Hepatocyte (in vitro differentiated cells): ENCODE data around the gene EFHC2. TPM values are rescaled to one million over a fixed set of nuclear protein-coding genes. Genes with fewer than 3 reads are reported as not detected.

Experiments
- DNase-seq: peaks from one replicate; pipeline ENCODE4 v3.0.0-alpha.2; 2016; ENCODE audit warnings: low spot score
- H2AFZ ChIP-seq: fragments of 200-600 bp; sonication (generic); 2 replicates; pipeline ENCODE4 v1.6.0; 2016; ENCODE audit warnings: antibody characterized with exemption, mild to moderate bottlenecking
- H3K27ac ChIP-seq: fragments of 200-600 bp; sonication (generic); 2 replicates; pipeline ENCODE4 v1.5.1; 2016; ENCODE audit warnings: mild to moderate bottlenecking
- H3K27me3 ChIP-seq: fragments of 200-600 bp; sonication (generic); 2 replicates; pipeline ENCODE4 v1.6.1; 2016
- H3K36me3 ChIP-seq: fragments of 200-600 bp; sonication (generic); replicated peaks from 2 replicates; pipeline ENCODE4 v1.5.1; 2016; ENCODE audit warnings: low read depth; ENCODE audit not compliant: insufficient read depth
- H3K4me1 ChIP-seq: fragments of 200-600 bp; sonication (generic); 2 replicates; pipeline ENCODE4 v1.5.1; 2016; ENCODE audit warnings: mild to moderate bottlenecking, moderate library complexity; ENCODE audit not compliant: insufficient read depth
- H3K4me2 ChIP-seq: fragments of 200-600 bp; sonication (generic); 2 replicates; pipeline ENCODE4 v1.6.0; 2016
- H3K4me3 ChIP-seq: fragments of 200-600 bp; sonication (generic); 2 replicates; pipeline ENCODE4 v1.5.1; 2016; ENCODE audit warnings: mild to moderate bottlenecking
- H3K79me2 ChIP-seq: fragments of 200-600 bp; sonication (generic); 2 replicates; pipeline ENCODE4 v1.6.0; 2017; ENCODE audit warnings: mild to moderate bottlenecking
- H3K9me2 ChIP-seq: fragments of 200-600 bp; sonication (generic); replicated peaks from 2 replicates; pipeline ENCODE4 v1.6.0; 2017; ENCODE audit warnings: mild to moderate bottlenecking; ENCODE audit not compliant: insufficient read depth
- H3K9me3 ChIP-seq: fragments of 200-600 bp; sonication (generic); 2 replicates; pipeline ENCODE4 v1.5.1; 2016; ENCODE audit warnings: low read depth, mild to moderate bottlenecking
- H4K20me1 ChIP-seq: fragments of 200-600 bp; sonication (generic); 2 replicates; pipeline ENCODE4 v1.6.0; 2016; ENCODE audit warnings: mild to moderate bottlenecking; ENCODE audit not compliant: insufficient read depth, poor library complexity, severe bottlenecking
- EZH2 ChIP-seq: fragments of 200-600 bp; sonication (generic); IDR thresholded peaks from 2 replicates; pipeline ENCODE4 v1.6.1; 2016; ENCODE audit warnings: antibody characterized with exemption, mild to moderate bottlenecking, borderline replicate concordance
- EZH2phosphoT487 ChIP-seq: fragments of 200-600 bp; sonication (generic); IDR thresholded peaks from one replicate; pipeline ENCODE4 v1.6.1; 2018; ENCODE audit warnings: antibody characterized with exemption, mild to moderate bottlenecking, low read depth, moderate library complexity; ENCODE audit not compliant: unreplicated experiment, severe bottlenecking
- WGBS: methylation state at CpG from one replicate; pipeline ENCODE4 v1.1.6; 2016; ENCODE audit warnings: low lambda C conversion rate; ENCODE audit errors: missing lambda C conversion rate; 5-methylcytosine and 5-hydroxymethylcytosine counted together
- polyA plus RNA-seq: library from polyadenylated mRNA; unstranded; fragments of >200 nt; fragmentation: Nextera tagmentation; extraction: Ambion mirVana; gene quantifications from 2 replicates; pipeline ENCODE4 v1.2.1, GENCODE V29; 2016
- total RNA-seq: library from RNA; depleted of rRNA; stranded (reverse); fragments of >200 nt; gene quantifications from 2 replicates; pipeline ENCODE4 v1.2.3, GENCODE V29; 2014
- TF ChIP-seq, protein P1 (sequence below): fragments of 200-600 bp; sonication (generic); IDR thresholded peaks from 2 replicates; pipeline ENCODE4 v1.5.1; 2016; ENCODE audit warnings: antibody characterized with exemption, mild to moderate bottlenecking; ENCODE audit not compliant: poor library complexity

Gene EFHC2
- total and polyA plus RNA-seq, 2 experiments from 2014 or later = 1.3 to 1.8 TPM

DNA sequence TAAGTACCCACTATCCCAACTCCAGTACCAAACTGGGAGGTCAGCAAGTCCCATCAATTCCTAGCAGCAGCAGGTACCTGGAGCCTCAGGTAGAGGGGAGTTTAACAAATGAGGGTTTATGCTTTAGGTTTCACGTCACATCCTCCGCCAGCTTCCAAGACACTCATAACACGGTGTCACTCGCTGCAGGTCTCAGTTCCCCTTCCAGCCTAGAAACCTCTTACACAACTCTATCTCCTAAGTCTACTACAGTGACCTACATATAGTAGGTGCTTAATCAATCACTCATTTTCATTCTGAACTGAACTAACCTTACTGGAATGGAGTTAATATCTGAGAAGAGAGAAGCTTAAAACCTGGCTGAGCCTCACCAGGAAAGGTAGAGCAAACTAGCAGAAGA lies 96.0 kb downstream of the EFHC2 start:
- 89% methylated on average over 4 of the region's 4 CpGs for WGBS
- no peak for DNase-seq
- Histone ChIP-seq H3K4me3 (no peak overlapping the region), H3K27ac (no peak overlapping the region), H3K9me3 (no peaks in the 10 kb centered on the region), H3K79me2 (no peaks in the 10 kb centered on the region), H4K20me1 (no peaks in the 10 kb centered on the region), H3K36me3 (no peaks in the 10 kb centered on the region), H3K27me3 (no peaks in the 10 kb centered on the region), H3K4me1 (no peaks in the 10 kb centered on the region), H3K9me2 (no peaks in the 10 kb centered on the region), H3K4me2 (no peak overlapping the region), H2AFZ (no peak overlapping the region)
- TF ChIP-seq, protein P1, sequence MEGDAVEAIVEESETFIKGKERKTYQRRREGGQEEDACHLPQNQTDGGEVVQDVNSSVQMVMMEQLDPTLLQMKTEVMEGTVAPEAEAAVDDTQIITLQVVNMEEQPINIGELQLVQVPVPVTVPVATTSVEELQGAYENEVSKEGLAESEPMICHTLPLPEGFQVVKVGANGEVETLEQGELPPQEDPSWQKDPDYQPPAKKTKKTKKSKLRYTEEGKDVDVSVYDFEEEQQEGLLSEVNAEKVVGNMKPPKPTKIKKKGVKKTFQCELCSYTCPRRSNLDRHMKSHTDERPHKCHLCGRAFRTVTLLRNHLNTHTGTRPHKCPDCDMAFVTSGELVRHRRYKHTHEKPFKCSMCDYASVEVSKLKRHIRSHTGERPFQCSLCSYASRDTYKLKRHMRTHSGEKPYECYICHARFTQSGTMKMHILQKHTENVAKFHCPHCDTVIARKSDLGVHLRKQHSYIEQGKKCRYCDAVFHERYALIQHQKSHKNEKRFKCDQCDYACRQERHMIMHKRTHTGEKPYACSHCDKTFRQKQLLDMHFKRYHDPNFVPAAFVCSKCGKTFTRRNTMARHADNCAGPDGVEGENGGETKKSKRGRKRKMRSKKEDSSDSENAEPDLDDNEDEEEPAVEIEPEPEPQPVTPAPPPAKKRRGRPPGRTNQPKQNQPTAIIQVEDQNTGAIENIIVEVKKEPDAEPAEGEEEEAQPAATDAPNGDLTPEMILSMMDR = no peak
- TF ChIP-seq EZH2phosphoT487 = no peak
- no peak for TF ChIP-seq EZH2

GRCh38 chrX:44246826-44247225 lies 96.6 kb downstream of the EFHC2 start:
- no peaks in the 10 kb centered on the region for H3K9me3 ChIP-seq
- no peak for DNase-seq
- 69% methylated on average over 2 of the region's 2 CpGs for WGBS
- no peaks in the 10 kb centered on the region for H3K36me3 ChIP-seq
- TF ChIP-seq, protein P1 = no peak
- TF ChIP-seq EZH2 (no peak), EZH2phosphoT487 (no peak)
- H3K27ac ChIP-seq = no peak overlapping the region
- no peak overlapping the region for H3K4me2 ChIP-seq
- no peak overlapping the region for H3K4me3 ChIP-seq
- H3K9me2 ChIP-seq = no peaks in the 10 kb centered on the region
- no peaks in the 10 kb centered on the region for H3K27me3 ChIP-seq
- H3K4me1 ChIP-seq = no peaks in the 10 kb centered on the region
- no peak overlapping the region for H2AFZ ChIP-seq
- H4K20me1 ChIP-seq = no peaks in the 10 kb centered on the region
- no peaks in the 10 kb centered on the region for H3K79me2 ChIP-seq

- no peak for DNase-seq
Observed at GRCh38 chrX:44245733-44246132, 97.7 kb downstream of the EFHC2 start.

More at GRCh38 chrX:44245733-44246132, 97.7 kb downstream of the EFHC2 start:
- H3K9me2 ChIP-seq = no peaks in the 10 kb centered on the region
- H3K4me1 ChIP-seq = no peaks in the 10 kb centered on the region
- H3K27me3 ChIP-seq = no peaks in the 10 kb centered on the region
- H3K36me3 ChIP-seq = no peaks in the 10 kb centered on the region
- H3K4me2 ChIP-seq = no peak overlapping the region
- no peak overlapping the region for H3K27ac ChIP-seq
- no peaks in the 10 kb centered on the region for H3K9me3 ChIP-seq
- no peaks in the 10 kb centered on the region for H4K20me1 ChIP-seq
- H2AFZ ChIP-seq = no peak overlapping the region
- H3K79me2 ChIP-seq = no peaks in the 10 kb centered on the region
- H3K4me3 ChIP-seq = no peak overlapping the region
- WGBS = 82% methylated on average over 7 of the region's 7 CpGs
- TF ChIP-seq, protein P1 = no peak
- TF ChIP-seq EZH2 = no peak
- no peak for TF ChIP-seq EZH2phosphoT487
